H1 (cell line): ENCODE results near the gene ANXA9. TPM values are rescaled to one million over a fixed set of nuclear protein-coding genes. Genes with fewer than 3 reads are reported as not detected.

Experiments used
- CTCF ChIA-PET: fragments of 300-600 bp; sonication (Branson Sonifier 250); formaldehyde crosslinking; loops from one replicate; lab custom pipeline; 2021; ENCODE audit not compliant: partially characterized antibody; lab: Charles Lee
- POLR2A ChIA-PET: fragments of 300-600 bp; sonication (Branson Sonifier 250); formaldehyde crosslinking; loops from one replicate; lab custom pipeline; 2021; ENCODE audit warnings: inconsistent platforms; ENCODE audit not compliant: partially characterized antibody; lab: Charles Lee
- DNase-seq, 2 experiments: peaks; one replicate each; pipeline versions ENCODE4 v3.0.0 to v3.0.0-alpha.2; 2010 to 2022; ENCODE audit warnings: low spot score in 2 of 2, low read depth in 1 of 2, mixed read lengths in 1 of 2
- FAIRE-seq: peaks from 2 replicates; lab custom pipeline; 2011; peaks lifted over from hg19 to GRCh38; lab: Jason Lieb, UNC
- H2AFZ ChIP-seq: 2 replicates; pipeline ENCODE4 v1.8.1; 2012; ENCODE audit warnings: low read length, inconsistent platforms
- H2AK5ac ChIP-seq: 2 replicates; pipeline ENCODE4 v1.6.1; 2013; ENCODE audit warnings: low read depth, low read length
- H2BK120ac ChIP-seq: replicated peaks from 2 replicates; pipeline ENCODE3; 2013; ENCODE audit warnings: low read depth, low read length, inconsistent platforms
- H2BK12ac ChIP-seq: 2 replicates; pipeline ENCODE4 v1.6.1; 2013; ENCODE audit warnings: low read depth, low read length
- H2BK15ac ChIP-seq: 2 replicates; pipeline ENCODE4 v1.6.1; 2013; ENCODE audit warnings: low read length
- H2BK20ac ChIP-seq: 2 replicates; pipeline ENCODE4 v1.6.1; 2013; ENCODE audit warnings: low read length
- H2BK5ac ChIP-seq: 2 replicates; pipeline ENCODE4 v1.6.1; 2013; ENCODE audit warnings: low read depth, low read length
- H3K14ac ChIP-seq: 2 replicates; pipeline ENCODE4 v1.6.1; 2013; ENCODE audit warnings: inconsistent platforms; ENCODE audit not compliant: insufficient read length
- H3K18ac ChIP-seq: 2 replicates; pipeline ENCODE4 v1.6.1; 2013; ENCODE audit warnings: low read length; ENCODE audit errors: extremely low read depth
- H3K23ac ChIP-seq: 2 replicates; pipeline ENCODE4 v1.6.1; 2013; ENCODE audit warnings: inconsistent platforms; ENCODE audit not compliant: insufficient read length
- H3K23me2 ChIP-seq: 2 replicates; pipeline ENCODE4 v1.6.1; 2013; ENCODE audit warnings: low read depth, low read length
- H3K27ac ChIP-seq: 2 replicates; pipeline ENCODE4 v1.6.1; 2011; ENCODE audit warnings: low read depth, low read length, inconsistent platforms
- H3K27me3 ChIP-seq, 4 experiments: replicated peaks in 1 of 4; 1 replicate in 1 of 4; 2 replicates in 3 of 4; pipeline versions ENCODE4 v1.6.1 to v1.8.1; 2011 to 2013; ENCODE audit warnings: low read length in 3 of 4, mild to moderate bottlenecking in 3 of 4, inconsistent platforms in 2 of 4, mixed read lengths in 2 of 4, moderate library complexity in 1 of 4; ENCODE audit not compliant: control insufficient read depth in 3 of 4, insufficient read depth in 3 of 4; ENCODE audit errors: extremely low read depth in 1 of 4
- H3K36me3 ChIP-seq, 4 experiments: 2 replicates each; pipeline versions ENCODE4 v1.6.1 to v1.8.1; 2011 to 2013; ENCODE audit warnings: mild to moderate bottlenecking in 4 of 4, low read length in 3 of 4, moderate library complexity in 2 of 4, control low read depth in 1 of 4, inconsistent platforms in 1 of 4; ENCODE audit not compliant: insufficient read depth in 4 of 4, control insufficient read depth in 2 of 4
- H3K4ac ChIP-seq: replicated peaks from 2 replicates; pipeline ENCODE3; 2013; ENCODE audit warnings: low read length, low read depth, mixed read lengths, inconsistent platforms; ENCODE audit not compliant: insufficient read length
- H3K4me1 ChIP-seq, 4 experiments: replicated peaks in 1 of 4; 1 replicate in 1 of 4; 2 replicates in 3 of 4; pipeline versions ENCODE4 v1.6.1 to v1.8.1; 2011 to 2013; ENCODE audit warnings: low read length in 3 of 4, inconsistent platforms in 2 of 4, mixed read lengths in 1 of 4; ENCODE audit not compliant: insufficient read depth in 4 of 4, control insufficient read depth in 3 of 4
- H3K4me2 ChIP-seq, 2 experiments: 2 replicates each; pipeline versions ENCODE4 v1.6.1 to v1.8.1; 2011 to 2013; ENCODE audit warnings: low read depth in 2 of 2, low read length in 2 of 2, control low read depth in 1 of 2, inconsistent platforms in 1 of 2, mild to moderate bottlenecking in 1 of 2; ENCODE audit not compliant: insufficient read depth in 1 of 2
- H3K4me3 ChIP-seq, 4 experiments: fragments of 200-600, 300-600 bp in 1 of 4; sonication (generic), shearing (Covaris generic), sonication (Bioruptor Twin) in 1 of 4; 2 replicates each; pipeline versions ENCODE4 v1.5.1 to v1.8.1; 2011 to 2016; ENCODE audit warnings: low read length in 4 of 4, low read depth in 3 of 4, control low read depth in 2 of 4, inconsistent platforms in 2 of 4, mild to moderate bottlenecking in 2 of 4, mixed read lengths in 1 of 4, moderate library complexity in 1 of 4; ENCODE audit not compliant: insufficient read depth in 2 of 4; ENCODE audit errors: extremely low read depth in 1 of 4
- H3K56ac ChIP-seq: replicated peaks from 2 replicates; pipeline ENCODE3; 2013; ENCODE audit warnings: low read depth, mild to moderate bottlenecking, mixed read lengths, low read length, inconsistent platforms; ENCODE audit not compliant: insufficient read length
- H3K79me1 ChIP-seq: 2 replicates; pipeline ENCODE4 v1.6.1; 2013; ENCODE audit warnings: low read depth, low read length, control low read depth
- H3K79me2 ChIP-seq, 2 experiments: 2 replicates each; pipeline versions ENCODE4 v1.6.1 to v1.8.1; 2012 to 2013; ENCODE audit warnings: low read length in 2 of 2, mild to moderate bottlenecking in 2 of 2, inconsistent platforms in 1 of 2; ENCODE audit not compliant: insufficient read depth in 2 of 2, control insufficient read depth in 1 of 2
- H3K9ac ChIP-seq, 4 experiments: replicated peaks in 1 of 4; 1 replicate in 1 of 4; 2 replicates in 3 of 4; pipeline versions ENCODE4 v1.6.1 to v1.8.1; 2011 to 2013; ENCODE audit warnings: low read depth in 3 of 4, low read length in 3 of 4, control low read depth in 2 of 4, mild to moderate bottlenecking in 2 of 4, moderate library complexity in 2 of 4, inconsistent platforms in 1 of 4; ENCODE audit errors: extremely low read depth in 1 of 4
- H3K9me3 ChIP-seq, 2 experiments: 2 replicates each; pipeline versions ENCODE4 v1.6.1 to v1.8.1; 2012 to 2013; ENCODE audit warnings: mild to moderate bottlenecking in 2 of 2, moderate library complexity in 2 of 2, control low read depth in 1 of 2, inconsistent platforms in 1 of 2, low read depth in 1 of 2, low read length in 1 of 2, mixed read lengths in 1 of 2; ENCODE audit not compliant: insufficient read depth in 2 of 2
- H4K20me1 ChIP-seq, 2 experiments: replicated peaks in 1 of 2; 2 replicates each; pipeline versions ENCODE3 to v1.8.1; 2011 to 2013; ENCODE audit warnings: inconsistent platforms in 2 of 2, low read length in 2 of 2, mild to moderate bottlenecking in 1 of 2; ENCODE audit not compliant: insufficient read depth in 2 of 2, control insufficient read depth in 1 of 2
- H4K5ac ChIP-seq: 2 replicates; pipeline ENCODE4 v1.6.1; 2013; ENCODE audit warnings: low read length, low read depth, mixed read lengths, inconsistent platforms; ENCODE audit not compliant: insufficient read length
- H4K8ac ChIP-seq: 2 replicates; pipeline ENCODE4 v1.8.0; 2013; ENCODE audit warnings: mild to moderate bottlenecking, moderate library complexity, low read length, inconsistent platforms; ENCODE audit not compliant: insufficient read depth; ENCODE audit errors: extremely low read depth
- H4K91ac ChIP-seq: replicated peaks from 2 replicates; pipeline ENCODE3; 2013; ENCODE audit warnings: low read length, mixed read lengths, inconsistent platforms; ENCODE audit not compliant: insufficient read length
- WGBS, 2 experiments: shearing (Covaris generic) in 1 of 2; methylation state at CpG; one replicate each; pipeline versions ENCODE4 v1.1.6 to v1.1.7; 2013 to 2015; ENCODE audit warnings: low lambda C conversion rate in 2 of 2, mixed read lengths in 2 of 2, inconsistent platforms in 1 of 2, low coverage in 1 of 2, missing lambda C conversion rate in 1 of 2; ENCODE audit not compliant: insufficient replicate concordance in 2 of 2, insufficient coverage in 1 of 2, insufficient read length in 1 of 2; ENCODE audit errors: extremely low coverage in 1 of 2, missing lambda C conversion rate in 1 of 2; 5-methylcytosine and 5-hydroxymethylcytosine counted together
- polyA plus RNA-seq, 7 experiments: library from polyadenylated mRNA; depleted of rRNA in 3 of 7; stranded (reverse) in 5 of 7; unstranded in 2 of 7; fragments of >200 nt in 5 of 7; fragments of 200-250 nt in 2 of 7; gene quantifications; 1 replicate in 5 of 7; 2 replicates in 1 of 7; 4 replicates in 1 of 7; pipeline versions ENCODE4 v1.2.1 to v1.2.3, GENCODE V29; 2011 to 2013; ENCODE audit warnings: missing spikeins in 2 of 7, mixed read lengths in 2 of 7
- total RNA-seq: library from RNA; stranded (reverse); fragmentation: NEBNext Ultra II Directional; extraction: Animal tissue kit (Norgen Biotek cat#: 25700); gene quantifications from 2 replicates; pipeline ENCODE4 v1.2.1, GENCODE V29; 2021

ANXA9 gene
- total and polyA plus RNA-seq, 2 of the 8 experiments (the other 6 are each of a cell fraction or from before 2014, with no cell fraction given), result 1.8 to 3.5 TPM

GRCh38 chr1:150997949-150998348 lies 15.9 kb downstream of the ANXA9 start:
- Histone ChIP-seq H2BK120ac (no peak overlapping the region), H3K79me2 (no peaks in the 10 kb centered on the region), H3K36me3 (peaks cover 0 to 7% (median 5%) of the 10 kb centered on the region in 4 experiments; a peak in 6 of 8 replicates), H3K4ac (no peak overlapping the region), H2AFZ (no peak overlapping the region), H3K79me1 (no peaks in the 10 kb centered on the region), H2AK5ac (no peak overlapping the region), H3K9me3 (no peaks in the 10 kb centered on the region), H2BK12ac (no peak overlapping the region), H3K27me3 (no peaks in the 10 kb centered on the region), H4K20me1 (no peaks in the 10 kb centered on the region), H3K23ac (no peak overlapping the region), H2BK20ac (no peak overlapping the region), H3K4me3 (no peak overlapping the region), H4K5ac (no peak overlapping the region), H3K4me1 (peaks cover 0 to 4% (median 0%) of the 10 kb centered on the region in 4 experiments; a peak in 1 of 7 replicates), H3K23me2 (no peaks in the 10 kb centered on the region), H3K9ac (no peak overlapping the region), H3K4me2 (no peak overlapping the region), H3K18ac (no peak overlapping the region), H2BK5ac (no peak overlapping the region), H3K14ac (no peak overlapping the region), H3K56ac (no peak overlapping the region), H3K27ac (no peak overlapping the region), H4K8ac (no peak overlapping the region), H2BK15ac (no peak overlapping the region), H4K91ac (no peak overlapping the region)
- WGBS, 2 experiments, result 72% methylated on average over 5 of the region's 5 CpGs; no CpG with 5 or more reads in 1 of the 2 experiments
- POLR2A ChIA-PET, result interaction anchor here (0.7 to 6.3 kb wide), 6 partner anchors 8 to 450 kb away, joined by 3 to 44 read pairs (median 4); partner anchors contain the start of genes ANXA9, CERS2 and MINDY1
- no peak for DNase-seq
- CTCF ChIA-PET, result interaction anchor here (5.0 to 7.0 kb wide), 3 partner anchors 7 to 40 kb away, joined by 25 to 183 read pairs (median 85); partner anchors contain the start of genes ANXA9, CERS2 and MINDY1
- FAIRE-seq, result no peak
